Keratinocyte (primary cell): ENCODE measurements around the gene TAS2R39.

ENCODE experiments used
- EZH2 ChIP-seq: IDR thresholded peaks from one replicate; pipeline ENCODE4 v1.6.1; 2012; ENCODE audit warnings: inconsistent platforms, mild to moderate bottlenecking, low read length, moderate library complexity
- TF ChIP-seq, protein P1 (sequence below), 3 experiments: IDR thresholded peaks in 1 of 3; conservative IDR thresholded peaks in 1 of 3; optimal IDR thresholded peaks in 1 of 3; 2 replicates in 2 of 3; 3 replicates in 1 of 3; pipeline versions ENCODE3 to v1.5.1; 2011; ENCODE audit warnings: low read length in 3 of 3, mild to moderate bottlenecking in 3 of 3, moderate library complexity in 2 of 3, control low read depth in 1 of 3, inconsistent platforms in 1 of 3; ENCODE audit not compliant: insufficient read depth in 2 of 3; ENCODE audit errors: extremely low read depth in 1 of 3

DNA sequence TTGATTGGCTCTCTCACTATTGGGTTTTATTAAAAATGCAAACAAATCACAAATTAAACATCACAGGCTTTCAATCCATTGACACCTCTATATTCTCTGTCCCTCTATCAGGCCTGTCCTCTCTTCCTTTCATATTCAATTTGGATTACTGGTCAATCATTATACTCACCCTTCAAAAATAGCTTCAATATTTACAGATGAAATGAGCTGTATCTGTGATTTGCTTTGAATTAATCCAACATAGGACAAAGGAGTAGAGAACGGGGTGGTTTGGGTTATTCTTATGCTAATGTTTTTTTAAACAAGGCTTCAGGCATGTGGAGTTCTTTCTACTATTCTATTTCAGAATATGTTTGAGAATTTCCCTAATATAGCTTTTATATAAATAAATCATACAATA lies 2.3 kb downstream of the TAS2R39 start:
- no peak for TF ChIP-seq EZH2
- TF ChIP-seq, protein P1, sequence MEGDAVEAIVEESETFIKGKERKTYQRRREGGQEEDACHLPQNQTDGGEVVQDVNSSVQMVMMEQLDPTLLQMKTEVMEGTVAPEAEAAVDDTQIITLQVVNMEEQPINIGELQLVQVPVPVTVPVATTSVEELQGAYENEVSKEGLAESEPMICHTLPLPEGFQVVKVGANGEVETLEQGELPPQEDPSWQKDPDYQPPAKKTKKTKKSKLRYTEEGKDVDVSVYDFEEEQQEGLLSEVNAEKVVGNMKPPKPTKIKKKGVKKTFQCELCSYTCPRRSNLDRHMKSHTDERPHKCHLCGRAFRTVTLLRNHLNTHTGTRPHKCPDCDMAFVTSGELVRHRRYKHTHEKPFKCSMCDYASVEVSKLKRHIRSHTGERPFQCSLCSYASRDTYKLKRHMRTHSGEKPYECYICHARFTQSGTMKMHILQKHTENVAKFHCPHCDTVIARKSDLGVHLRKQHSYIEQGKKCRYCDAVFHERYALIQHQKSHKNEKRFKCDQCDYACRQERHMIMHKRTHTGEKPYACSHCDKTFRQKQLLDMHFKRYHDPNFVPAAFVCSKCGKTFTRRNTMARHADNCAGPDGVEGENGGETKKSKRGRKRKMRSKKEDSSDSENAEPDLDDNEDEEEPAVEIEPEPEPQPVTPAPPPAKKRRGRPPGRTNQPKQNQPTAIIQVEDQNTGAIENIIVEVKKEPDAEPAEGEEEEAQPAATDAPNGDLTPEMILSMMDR (optimal IDR thresholded peaks at IDR 0.05 in 1 of 3, IDR thresholded peaks at IDR 0.05 in 1 of 3, conservative IDR thresholded peaks at IDR 0.05 in 1 of 3; ENCODE audit: extremely low read depth in 1 of 3, insufficient read depth in 2 of 3, low read length in 3 of 3): no peak
